Measurements from ENCODE around the gene CBLC.

DNA sequence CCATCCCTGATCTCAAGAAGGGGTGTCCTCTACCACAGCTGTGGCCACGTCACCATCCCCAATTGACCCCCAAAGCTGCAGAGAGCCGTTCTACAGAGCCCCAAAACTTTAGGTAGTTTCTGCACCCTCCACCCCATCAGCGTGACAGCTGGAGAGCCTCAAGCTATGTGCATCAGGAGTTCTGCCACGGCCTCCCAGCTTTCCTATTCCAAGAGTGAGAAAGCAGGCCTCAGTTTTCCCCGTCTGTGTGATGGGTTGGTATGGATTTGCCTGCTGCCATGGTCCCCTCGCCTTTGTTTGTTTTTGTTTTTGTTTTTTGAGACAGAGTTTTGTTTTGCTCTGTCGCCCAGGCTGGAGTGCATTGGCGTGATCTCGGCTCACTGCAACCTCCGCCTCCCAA is 27.7 kb upstream of the CBLC start:
- TF ChIP-seq, protein P1, sequence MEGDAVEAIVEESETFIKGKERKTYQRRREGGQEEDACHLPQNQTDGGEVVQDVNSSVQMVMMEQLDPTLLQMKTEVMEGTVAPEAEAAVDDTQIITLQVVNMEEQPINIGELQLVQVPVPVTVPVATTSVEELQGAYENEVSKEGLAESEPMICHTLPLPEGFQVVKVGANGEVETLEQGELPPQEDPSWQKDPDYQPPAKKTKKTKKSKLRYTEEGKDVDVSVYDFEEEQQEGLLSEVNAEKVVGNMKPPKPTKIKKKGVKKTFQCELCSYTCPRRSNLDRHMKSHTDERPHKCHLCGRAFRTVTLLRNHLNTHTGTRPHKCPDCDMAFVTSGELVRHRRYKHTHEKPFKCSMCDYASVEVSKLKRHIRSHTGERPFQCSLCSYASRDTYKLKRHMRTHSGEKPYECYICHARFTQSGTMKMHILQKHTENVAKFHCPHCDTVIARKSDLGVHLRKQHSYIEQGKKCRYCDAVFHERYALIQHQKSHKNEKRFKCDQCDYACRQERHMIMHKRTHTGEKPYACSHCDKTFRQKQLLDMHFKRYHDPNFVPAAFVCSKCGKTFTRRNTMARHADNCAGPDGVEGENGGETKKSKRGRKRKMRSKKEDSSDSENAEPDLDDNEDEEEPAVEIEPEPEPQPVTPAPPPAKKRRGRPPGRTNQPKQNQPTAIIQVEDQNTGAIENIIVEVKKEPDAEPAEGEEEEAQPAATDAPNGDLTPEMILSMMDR (conservative IDR thresholded peaks at IDR 0.05 in 1 of 2, IDR thresholded peaks at IDR 0.05 in 1 of 2; ENCODE audit: extremely low read depth in 1 of 2, insufficient read depth in 1 of 2, low read depth in 1 of 2, low read length in 2 of 2) = no peak
- TF ChIP-seq EZH2 (IDR thresholded peaks at IDR 0.05; ENCODE audit: borderline replicate concordance, low read length) = no peak

Measured in mammary epithelial cell (primary cell).